Measurements from ENCODE around the gene POC1A.

DNA sequence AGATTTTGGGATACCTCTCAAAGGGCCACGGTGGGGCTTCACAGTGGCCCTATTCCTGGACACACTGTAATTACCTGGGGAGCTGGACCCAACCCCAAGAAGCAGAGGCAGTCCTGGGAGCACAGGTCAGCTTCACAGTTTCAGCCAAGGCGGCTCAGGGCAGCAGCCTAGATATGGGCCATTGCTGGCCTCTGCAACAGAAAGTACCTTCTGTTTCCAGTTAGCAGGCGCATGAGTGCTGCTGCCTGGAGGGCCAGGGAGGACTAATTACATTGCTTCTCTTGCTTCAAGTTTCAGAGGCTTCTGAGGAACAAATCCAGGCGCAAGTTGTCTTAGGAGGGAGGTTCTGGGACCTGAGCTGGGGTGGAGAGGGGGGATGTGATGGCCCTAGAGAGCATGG is 84.4 kb downstream of the POC1A start:
- TF ChIP-seq, protein P1, sequence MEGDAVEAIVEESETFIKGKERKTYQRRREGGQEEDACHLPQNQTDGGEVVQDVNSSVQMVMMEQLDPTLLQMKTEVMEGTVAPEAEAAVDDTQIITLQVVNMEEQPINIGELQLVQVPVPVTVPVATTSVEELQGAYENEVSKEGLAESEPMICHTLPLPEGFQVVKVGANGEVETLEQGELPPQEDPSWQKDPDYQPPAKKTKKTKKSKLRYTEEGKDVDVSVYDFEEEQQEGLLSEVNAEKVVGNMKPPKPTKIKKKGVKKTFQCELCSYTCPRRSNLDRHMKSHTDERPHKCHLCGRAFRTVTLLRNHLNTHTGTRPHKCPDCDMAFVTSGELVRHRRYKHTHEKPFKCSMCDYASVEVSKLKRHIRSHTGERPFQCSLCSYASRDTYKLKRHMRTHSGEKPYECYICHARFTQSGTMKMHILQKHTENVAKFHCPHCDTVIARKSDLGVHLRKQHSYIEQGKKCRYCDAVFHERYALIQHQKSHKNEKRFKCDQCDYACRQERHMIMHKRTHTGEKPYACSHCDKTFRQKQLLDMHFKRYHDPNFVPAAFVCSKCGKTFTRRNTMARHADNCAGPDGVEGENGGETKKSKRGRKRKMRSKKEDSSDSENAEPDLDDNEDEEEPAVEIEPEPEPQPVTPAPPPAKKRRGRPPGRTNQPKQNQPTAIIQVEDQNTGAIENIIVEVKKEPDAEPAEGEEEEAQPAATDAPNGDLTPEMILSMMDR (IDR thresholded peaks at IDR 0.05) = no peak
- no peak for TF ChIP-seq POLR2A (IDR thresholded peaks at IDR 0.05)

Data from testis (tissue), 2 donors.